Fibroblast of skin of back (primary cell): ENCODE measurements around the gene COX7A2L.
A peak's percentile ranks its signal among the peaks of the same experiment; 100 is the strongest.
"Not testable (repeated sequence)": the region's sequence is repeated elsewhere in the genome, so short reads cannot be mapped to it uniquely, and the experiment has no call there.

Source experiments
- DNase-seq: peaks from one replicate; pipeline ENCODE4 v3.0.0-alpha.2; 2013

Gene COX7A2L

DNA sequence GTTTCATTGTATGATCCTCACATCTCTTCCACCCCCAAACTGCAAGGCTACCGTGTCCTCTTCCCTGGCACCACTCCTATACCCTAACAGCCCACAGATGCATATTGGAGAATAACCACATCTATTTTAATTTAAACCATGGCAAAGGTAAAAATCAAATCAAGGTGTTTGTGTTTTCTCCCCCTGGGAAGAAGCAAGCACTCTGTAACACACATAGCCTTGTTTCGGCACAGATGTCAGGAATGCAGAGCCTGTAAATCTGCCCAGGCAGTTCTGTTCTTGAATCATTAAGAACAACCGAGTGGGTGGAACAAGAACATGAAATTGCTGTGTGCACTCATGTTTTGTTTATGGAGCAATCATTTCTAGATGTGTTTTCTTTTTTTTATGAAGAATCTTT, 6.8 kb upstream of the COX7A2L start:
- no peak for DNase-seq

DNA sequence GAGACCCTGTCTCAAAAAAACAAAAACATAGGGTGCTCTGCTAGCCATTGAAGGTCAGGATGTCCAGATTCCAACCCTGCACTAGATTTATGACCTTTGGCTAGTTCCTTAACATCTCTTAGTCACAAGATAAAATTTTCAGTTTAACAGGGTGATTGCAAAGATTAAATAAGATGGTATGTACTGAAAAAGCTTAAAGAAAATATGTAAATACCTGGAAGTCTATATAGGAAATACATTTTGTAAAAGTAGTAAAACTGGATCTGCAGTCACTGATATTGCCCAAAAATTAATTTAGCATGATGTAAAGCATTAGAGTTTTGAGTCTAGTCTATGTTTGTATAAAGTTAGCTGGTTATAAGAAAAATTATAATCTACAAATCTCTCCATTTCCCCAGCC, 5.4 kb upstream of the COX7A2L start:
- no peak for DNase-seq

DNA sequence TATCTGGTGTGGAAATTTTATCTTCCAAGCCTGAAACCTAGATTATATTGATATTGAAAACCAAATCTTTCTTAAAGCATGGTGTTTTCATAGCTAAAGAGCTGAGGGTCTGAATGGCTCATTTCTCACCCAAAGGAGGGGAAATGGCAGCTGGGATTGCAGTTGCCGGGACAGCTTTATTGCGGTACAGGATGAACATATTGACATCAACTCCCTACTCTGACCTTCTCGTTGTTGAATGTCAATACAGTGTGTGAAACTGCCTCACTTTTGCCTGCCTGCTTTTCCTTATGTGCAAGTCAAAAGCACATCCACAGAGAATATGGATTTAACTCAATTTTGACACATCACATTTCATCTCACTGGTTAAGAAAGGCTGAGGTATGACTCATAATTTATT, 3.6 kb upstream of the COX7A2L start:
- DNase-seq = no peak

DNA sequence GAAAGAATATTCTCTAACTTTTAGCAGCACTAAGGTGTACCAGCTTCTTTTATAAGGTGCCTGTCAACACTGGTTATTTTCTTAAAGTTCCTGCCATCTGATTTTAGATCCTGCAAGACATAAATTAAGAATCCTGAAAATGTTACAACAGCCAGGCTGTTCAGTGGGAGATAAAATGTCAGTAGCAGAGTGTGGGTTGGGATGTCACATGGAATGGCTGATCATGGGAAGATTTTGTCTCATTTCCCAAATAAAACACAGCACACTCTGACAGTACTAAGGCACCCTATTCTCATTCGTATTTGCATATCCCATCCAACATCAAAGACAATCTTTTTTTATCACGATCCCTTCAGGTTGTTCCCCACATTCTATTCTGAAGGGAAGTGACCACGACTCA, 2.4 kb upstream of the COX7A2L start:
- DNase-seq = no peak

DNA sequence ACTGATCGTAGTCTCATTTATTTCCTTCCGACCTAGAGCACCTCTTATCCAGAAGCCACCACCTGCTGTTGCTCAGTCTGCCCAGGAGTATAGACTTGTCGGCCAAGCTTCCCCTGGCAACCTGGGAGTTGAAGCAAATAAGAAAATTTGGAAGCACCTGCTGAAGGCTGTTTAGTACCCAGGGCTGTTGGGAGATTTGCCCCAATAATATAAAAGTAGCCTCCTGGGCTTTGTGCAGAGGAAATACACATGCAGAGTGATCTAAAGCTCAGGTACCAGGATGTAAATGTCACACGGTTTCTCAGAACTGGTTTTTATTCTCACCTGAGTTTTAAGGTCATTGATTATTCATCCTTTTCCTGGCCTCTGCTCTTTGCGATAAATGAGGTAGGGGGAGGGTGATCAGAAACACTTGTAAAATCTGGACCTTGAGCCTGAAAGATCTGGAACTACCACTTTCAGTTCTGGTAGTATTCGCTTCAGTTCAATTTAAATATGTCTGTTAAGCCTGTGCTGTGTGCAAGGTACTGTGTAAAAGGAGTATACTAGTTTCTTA, 789 bp upstream of the COX7A2L start:
- no peak for DNase-seq

DNA sequence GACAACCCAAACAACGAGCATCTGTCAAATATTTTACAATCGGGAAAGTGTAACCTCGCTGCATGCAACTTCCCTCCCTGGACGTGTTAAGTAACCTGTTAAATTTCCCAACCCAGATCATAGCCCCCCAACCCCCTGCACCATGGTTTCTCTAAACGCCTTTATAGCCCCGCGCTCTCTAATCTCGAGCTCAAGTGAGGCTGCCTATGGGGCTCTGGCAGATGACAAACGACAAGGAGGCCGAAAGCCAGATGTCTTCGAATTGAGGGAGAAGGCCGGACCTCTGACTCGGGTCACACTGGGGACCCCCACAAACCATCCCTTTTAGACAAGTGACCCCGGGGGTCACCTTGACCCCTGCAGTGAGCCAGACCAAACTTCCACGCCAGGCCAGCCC, 526 bp downstream of the COX7A2L start:
- no peak for DNase-seq

DNA sequence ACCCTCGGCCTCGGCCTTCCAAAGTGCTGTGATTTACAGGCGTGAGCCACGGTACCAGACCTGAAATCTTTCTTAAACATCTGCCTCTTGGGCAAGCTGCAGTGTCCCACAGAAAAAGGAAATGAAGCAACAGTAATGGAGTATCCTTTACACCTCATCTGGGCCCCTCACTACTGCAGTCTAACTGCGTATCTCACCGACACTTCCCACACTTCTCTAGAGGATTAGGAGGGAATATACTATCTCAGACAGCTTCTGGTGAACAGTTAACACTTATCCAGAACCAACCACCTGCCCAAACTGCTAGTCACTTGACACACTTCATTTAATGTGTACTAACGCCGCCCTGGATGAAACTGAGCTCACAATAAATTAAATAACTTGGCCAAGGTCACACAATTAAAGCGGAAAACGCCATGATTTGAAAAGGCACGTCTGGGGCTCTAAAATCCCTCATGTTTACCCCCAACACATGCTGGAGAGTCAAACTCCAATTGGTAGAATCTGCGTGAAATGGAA, 993 bp downstream of the COX7A2L start:
- no peak for DNase-seq

DNA sequence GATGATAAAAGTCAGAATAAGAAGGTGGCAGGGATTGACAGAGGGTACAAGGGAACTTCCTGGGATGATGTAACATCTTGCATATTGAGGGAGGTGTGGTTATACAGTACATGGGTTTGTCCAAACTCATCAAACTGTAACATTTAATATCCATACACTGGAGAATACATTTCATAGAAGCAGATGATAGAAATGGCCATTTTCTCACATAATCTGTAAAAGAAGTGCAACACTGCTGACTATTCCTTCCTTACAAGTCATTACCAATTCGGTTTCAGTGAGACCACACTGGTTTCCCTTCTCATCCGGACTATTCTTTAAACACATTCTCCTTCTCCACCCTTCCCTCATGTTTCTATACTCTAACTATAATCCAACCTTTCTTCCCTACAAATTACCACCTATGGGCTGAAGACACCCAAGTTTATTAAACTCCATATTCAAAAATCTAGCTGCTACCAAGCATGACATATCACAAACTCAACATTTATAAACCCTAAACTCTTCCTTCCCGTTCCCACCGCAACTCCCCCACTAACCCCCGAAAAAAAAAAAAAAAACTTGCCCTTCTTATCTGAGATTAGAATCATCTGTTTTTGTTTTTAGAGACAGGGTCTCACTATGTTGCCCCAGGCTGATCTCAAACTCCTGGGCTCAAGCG, 1.6 kb downstream of the COX7A2L start:
- peak; percentile 27 for DNase-seq

DNA sequence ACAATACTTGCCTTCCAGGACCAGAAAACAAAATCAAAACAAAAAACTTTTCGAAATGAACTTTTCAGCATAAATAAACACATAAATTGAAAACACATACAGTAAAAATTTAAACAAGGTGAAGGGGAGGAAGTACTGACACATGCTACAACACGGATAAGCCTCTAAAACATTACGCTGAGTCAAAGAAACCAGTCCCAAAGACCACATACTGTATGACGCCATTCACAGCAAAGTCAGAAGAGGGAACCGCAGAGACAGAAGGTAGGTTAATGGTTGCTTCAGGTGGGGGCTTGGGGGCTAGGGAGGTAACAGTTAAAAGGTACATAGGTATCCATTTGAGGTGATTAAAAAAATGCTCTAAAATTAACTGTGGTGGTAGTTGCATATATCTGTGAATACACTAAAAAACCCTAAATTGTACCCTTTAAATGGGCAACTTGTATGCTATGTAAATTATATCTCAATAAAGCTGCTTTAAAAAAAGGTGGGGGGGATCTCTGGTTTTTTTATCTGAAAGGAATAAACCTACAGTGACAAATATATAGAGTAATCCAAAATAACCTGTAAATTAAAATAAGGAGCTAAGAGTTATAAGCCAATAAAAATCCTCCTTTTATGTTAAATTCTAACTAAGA, 7.1 kb downstream of the COX7A2L start:
- no peak for DNase-seq

DNA sequence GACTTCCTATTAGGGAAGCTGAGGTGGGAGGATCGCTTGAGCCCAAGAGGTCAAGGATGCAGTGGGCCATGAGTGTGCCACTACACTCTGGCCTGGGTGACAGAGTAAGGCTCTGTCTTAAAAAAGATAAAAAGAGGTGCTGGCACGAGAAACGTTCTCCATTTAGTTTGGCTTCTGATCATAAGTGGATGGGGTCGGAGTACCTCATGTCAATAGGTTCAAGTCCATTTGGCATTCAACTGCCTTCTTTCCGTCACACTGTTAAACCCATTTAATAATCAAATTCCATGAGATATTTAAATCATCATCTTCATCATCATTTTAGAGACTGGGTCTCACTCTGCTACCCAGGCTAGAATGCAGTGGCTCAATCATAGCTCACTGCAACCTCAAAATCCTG, 9.2 kb downstream of the COX7A2L start:
- no peak for DNase-seq

DNA sequence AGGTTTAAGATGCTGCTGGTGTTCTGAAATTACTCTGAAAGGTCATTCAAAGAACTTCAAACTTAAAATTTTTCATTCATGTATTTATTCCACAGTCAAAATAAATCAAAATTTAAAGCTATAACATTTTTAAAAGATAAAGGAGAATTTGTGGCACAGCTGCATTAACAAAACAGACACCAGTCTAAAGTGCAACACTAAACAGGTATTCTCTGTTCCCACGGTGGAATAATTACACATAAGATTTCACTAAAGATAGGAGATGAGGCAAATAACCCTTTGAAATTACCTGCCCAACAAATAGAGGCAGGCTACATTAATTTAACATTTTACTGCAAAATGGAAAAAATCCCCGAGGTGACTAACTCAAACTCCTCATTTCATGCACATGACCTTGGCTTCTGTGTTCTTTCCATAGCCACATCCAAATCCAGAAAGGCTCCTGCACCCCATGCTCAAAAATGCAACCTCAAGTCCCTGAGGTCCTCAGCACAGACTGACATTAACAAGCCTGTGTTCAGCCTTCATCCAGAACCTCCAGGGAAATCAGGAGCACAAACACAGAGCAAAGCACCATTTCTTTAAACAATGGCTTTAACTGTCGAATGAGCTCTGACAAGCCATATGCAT, 10.5 kb downstream of the COX7A2L start:
- DNase-seq = no peak

DNA sequence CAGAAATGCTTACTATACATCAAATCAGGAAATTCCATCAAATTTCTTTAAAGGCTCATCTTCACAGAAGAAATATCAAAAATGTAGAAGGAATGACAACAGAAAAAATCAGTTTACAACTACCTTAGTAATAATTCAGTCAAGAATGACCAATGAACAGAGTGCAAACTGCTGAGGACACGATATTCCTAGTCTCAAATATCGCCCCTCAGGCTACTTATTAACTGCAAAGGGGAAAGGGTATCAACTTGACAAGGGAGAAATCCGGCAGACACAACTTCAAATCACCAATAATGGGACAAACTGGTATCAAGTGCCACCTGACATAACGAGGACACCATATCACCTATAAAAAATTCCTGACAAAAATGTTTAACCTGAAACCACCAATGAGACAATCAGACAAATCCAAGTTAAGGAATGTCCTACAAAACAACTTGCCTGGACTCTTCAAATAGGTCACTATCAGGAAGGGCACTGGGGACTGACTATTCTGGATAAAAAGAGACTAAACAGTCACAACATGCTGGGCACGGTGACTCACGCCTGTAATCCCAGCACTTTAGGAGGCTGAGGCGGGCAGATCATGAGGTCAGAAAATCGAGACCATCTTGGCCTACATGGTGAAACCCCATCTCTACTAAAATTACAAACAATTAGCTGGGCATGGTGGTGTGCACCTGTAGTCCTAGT, 12.8 kb downstream of the COX7A2L start:
- DNase-seq = no peak

DNA sequence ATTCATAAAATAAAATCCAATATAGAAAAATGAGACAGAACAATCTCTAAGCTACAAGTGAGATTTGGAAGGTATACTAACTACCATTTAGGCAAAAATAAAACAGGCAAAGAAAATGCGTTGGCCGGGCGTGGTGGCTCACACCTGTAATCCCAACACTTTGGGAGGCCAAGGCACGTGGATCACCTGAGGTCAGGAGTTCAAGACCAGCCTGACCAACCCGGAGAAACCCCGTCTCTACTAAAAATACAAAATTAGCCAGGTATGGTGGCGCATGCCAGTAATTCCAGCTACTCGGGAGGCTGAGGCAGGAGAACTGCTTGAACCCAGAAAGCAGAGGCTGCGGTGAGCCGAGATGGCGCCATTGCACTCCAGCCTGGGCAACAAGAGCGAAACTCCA, 13.5 kb downstream of the COX7A2L start:
- DNase-seq = not testable (repeated sequence)

DNA sequence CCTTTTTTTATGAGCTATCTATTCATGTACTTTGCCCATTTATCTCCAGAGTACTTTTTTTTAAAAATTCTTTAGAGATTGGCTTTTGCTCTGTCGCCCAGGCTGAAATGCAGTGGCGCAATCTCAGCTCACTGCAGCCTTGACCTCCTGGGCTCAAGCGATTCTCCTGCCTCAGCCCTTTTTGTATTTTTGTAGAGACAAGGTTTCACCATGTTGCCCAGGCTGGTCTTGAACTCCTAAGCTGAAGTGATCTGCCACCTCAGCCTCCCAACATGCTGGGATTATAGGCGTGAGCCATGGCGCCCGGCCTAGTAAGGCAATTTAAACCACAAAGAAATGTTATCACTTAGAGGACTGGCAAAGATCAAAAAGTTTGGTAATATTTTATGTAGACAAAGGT, 14.2 kb downstream of the COX7A2L start:
- DNase-seq = not testable (repeated sequence)

DNA sequence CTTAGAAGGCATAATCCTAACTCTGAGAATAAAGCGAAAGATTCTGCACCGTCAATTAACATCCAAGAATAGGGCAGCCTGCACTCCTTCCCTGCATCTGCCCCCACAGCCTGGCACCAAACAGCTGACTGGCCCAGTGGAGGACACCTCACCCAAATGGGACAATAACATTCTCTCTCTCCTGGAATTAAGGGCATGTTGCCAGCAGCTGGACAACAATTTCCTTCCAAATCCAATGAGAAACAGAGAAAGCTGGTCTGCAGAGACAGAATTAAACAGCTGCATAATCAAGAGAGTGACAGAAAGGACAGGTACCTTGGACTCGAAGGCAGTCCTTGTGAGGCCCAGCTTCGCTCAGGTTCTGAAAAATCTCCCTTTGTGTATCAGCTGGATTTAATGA, 15.0 kb downstream of the COX7A2L start:
- DNase-seq = no peak

DNA sequence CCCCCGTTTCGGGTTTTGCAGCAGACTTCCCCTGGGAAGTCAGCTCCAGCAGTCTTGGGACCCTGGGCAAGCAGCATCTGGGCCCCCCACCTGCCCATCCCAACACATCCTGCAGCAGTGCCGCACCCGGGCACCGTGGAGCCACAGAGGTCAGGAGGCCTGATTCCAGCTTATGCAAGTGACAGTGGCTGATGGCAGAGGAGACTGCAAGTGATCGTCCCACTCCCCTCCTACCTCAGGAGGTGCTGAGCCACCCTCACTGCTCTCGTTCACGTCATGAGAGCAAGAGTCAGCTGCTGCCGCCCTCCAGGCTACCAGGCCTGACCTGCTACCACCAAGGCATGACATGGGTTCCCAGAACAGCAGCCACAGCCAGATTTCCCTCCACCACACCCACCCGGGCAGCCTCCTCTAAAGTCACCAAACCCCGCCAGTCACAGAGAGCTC, 18.2 kb downstream of the COX7A2L start:
- no peak for DNase-seq

DNA sequence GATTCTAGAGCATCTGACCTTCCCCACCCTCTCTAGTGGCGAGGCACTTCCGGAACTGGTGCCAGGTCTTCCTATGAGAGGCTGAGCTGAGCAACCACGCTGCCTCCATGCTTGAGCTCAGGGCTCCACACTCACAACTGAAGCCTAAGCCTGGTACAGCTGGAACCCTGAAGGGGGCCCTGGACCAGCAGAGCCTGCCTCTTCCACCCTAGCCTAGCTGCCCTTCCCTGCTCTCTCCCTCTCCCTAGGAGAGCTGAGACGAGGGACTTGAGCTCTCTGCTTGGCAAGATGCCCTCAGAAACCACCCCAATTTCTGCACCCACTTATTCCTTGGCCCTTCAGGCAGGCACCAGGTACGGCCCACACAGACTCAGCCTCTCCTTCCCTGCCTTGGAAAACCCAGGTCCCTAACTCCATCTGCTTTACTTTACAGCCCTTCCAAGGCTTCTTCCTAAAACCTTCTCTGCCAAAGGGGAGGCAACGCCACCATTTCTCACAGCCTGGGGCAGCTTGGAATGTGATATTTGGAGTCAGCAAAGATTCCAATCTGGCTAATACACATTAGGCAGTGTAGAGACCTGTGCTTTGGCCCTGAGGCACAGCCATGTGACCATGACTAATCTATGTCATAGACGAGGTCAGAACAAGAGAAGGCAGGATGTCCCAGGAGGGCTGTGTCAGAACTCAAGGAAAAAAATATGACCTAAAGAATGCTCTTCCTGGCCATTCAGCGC, 18.8 kb downstream of the COX7A2L start:
- peak; percentile 97 for DNase-seq

DNA sequence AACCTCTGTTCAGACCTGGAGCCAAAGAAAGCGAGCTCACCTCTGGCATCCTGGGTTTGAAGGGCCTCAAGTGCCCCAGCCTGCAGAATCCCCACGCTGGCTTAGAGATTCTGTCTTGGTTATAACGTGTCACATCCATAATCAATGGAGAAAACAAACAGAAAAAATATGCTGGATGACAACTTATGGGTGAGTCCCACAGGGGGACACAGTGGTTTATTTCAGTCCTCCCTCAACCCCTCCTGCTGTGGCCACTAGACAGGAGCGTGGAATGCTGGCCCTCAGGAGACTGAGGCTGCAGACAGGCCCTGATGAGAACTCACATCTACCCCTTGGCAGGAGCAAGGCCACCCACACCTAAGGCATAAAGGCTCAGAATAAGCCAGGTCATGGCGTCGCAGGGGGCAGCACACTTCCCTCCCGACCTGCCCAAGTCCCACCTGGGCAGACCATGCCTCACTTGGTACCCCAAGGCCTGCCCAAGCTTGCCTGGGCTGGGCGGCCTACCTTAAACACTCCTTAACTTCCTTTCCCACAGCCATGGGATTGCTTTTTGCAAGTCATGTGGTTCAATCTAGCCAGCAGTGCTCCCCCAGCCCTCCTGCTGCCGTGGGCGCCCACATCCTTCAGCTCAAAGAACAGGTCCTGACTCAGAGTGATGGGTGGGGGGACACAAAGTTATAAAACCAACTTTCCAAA, 19.9 kb downstream of the COX7A2L start:
- DNase-seq = no peak

DNA sequence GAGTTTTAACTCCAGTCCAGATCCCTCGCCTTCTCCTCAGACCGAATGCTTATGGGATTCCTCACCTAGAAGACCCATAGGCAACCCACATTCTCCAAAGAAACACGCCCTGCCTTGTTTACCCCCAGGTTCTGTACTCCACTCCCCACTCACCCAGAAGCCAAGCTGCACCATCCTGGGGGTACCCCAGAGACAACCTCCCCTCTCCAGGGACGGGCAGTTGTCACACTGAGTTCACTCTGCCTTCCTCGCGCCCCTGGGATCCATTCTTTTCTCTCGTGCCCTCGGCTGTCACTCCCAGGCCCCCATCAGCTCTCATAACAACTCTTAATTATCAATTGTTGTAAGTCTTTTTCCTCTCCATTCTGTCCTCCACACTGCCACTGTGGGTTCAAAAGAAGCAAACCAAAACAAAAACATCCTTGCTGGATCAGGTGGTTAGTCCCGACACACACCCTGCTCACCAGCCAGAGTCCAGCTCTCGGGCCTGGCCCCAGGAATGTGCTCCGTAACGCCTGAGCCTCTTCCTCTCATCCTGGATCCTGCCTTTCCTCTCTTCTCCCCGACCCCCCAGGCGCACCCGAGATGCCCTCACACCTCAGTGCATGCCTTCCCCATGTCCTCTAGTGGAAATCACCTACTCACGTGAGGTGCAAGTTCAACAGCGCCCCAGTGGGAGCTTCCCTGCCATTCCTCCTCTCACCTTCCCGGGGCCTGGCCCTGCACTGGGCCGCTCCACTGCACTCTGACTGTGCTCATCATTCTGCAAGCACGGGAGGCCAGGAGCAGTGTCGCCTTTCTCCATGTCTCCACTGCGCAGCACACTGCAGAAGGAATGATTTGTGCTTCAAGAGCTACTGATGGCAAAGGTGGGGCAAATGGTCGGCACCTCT, 20.7 kb downstream of the COX7A2L start:
- DNase-seq = no peak

DNA sequence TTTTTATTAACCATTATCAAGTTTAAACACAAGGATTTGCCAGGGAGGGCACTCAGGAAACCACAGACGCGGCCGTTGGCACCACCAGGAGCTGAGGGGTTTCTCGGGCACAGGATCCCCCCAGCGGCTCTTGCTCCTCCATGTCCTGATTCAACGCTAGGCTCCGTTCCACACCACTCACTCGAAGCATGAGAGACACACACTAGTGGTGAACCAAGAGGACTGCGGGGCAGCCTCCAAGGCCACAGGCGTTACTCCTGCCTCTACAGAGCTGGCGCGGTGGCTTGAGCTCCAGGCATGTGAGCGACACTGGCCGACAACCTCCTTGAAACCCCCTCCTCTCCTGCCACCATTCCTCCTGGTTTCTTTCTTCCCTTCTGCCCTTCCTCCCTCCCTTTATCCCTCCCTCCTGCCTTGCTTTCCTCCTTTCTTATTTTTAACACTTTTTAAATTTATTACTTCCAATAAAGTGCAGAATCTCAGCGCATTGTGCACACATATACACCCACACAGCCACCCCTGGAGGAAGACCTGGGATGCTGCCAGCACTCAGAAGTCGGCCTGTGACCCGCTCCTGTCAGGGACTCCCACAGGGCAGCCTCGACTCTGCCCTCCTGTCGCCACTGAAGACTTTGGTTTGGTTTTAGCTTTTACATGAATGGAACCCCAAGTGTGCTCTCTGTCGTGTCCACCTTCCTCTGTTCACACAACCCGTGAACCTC, 21.7 kb downstream of the COX7A2L start:
- no peak for DNase-seq
